GM12878 (cell line): Measurements from ENCODE around the gene TAF10. TPM values are rescaled to one million over a fixed set of nuclear protein-coding genes. Genes with fewer than 3 reads are reported as not detected.

ENCODE experiments used
- ATAC-seq: fragments of 200-7000 bp; cut with Tn5 transposase; 3 replicates; pipeline ENCODE4 v1.9.1; 2020; ENCODE audit warnings: mild to moderate bottlenecking, moderate library complexity
- BruUV-seq: library from RNA; stranded (reverse); fragments of 400-500 nt; replicated peaks from 2 replicates; lab custom pipeline; 2021; lab: Mats Ljungman, UMichigan
- CTCF ChIA-PET: fragments of 300-600 bp; sonication (Branson Sonifier 250); formaldehyde crosslinking; extraction: SDS; loops from one replicate; lab custom pipeline; 2021; ENCODE audit warnings: inconsistent platforms; lab: Yijun Ruan, JAX
- POLR2A ChIA-PET: fragments of 350-600 bp; formaldehyde crosslinking; extraction: SDS; loops from one replicate; lab custom pipeline; 2021; ENCODE audit warnings: inconsistent platforms; lab: Charles Lee
- RAD21 ChIA-PET: fragments of 300-600 bp; sonication (Branson Sonifier 250); formaldehyde crosslinking; loops from one replicate; lab custom pipeline; 2023; ENCODE audit warnings: antibody characterized with exemption; ENCODE audit not compliant: unreplicated experiment; lab: Charles Lee
- SMC1A ChIA-PET: fragments of 300-600 bp; sonication (Branson Sonifier 250); formaldehyde crosslinking; loops from one replicate; lab custom pipeline; 2023; ENCODE audit not compliant: unreplicated experiment, uncharacterized antibody; lab: Charles Lee
- DNase-seq: peaks from one replicate; pipeline ENCODE4 v3.0.0-alpha.2; 2011; ENCODE audit warnings: low read depth, low spot score
- FAIRE-seq: peaks from 3 replicates; lab custom pipeline; 2011; peaks lifted over from hg19 to GRCh38; lab: Jason Lieb, UNC
- H2AFZ ChIP-seq: 2 replicates; pipeline ENCODE4 v1.6.0; 2011; ENCODE audit warnings: low read depth, low read length, control low read depth; ENCODE audit not compliant: control insufficient read depth
- H3K27ac ChIP-seq: 2 replicates; pipeline ENCODE4 v1.5.1; 2011; ENCODE audit warnings: control low read depth; ENCODE audit not compliant: control insufficient read depth, insufficient read depth
- H3K27me3 ChIP-seq, 2 experiments: replicated peaks in 1 of 2; 2 replicates each; pipeline versions ENCODE4 v1.6.0 to v1.6.1; 2011; ENCODE audit warnings: low read length in 1 of 2; ENCODE audit not compliant: control insufficient read depth in 2 of 2, insufficient read depth in 2 of 2
- H3K36me3 ChIP-seq, 2 experiments: 2 replicates each; pipeline ENCODE4 v1.5.1; 2011; ENCODE audit warnings: low read length in 1 of 2; ENCODE audit not compliant: control insufficient read depth in 2 of 2, insufficient read depth in 2 of 2
- H3K4me1 ChIP-seq: 2 replicates; pipeline ENCODE4 v1.6.1; 2011; ENCODE audit warnings: mild to moderate bottlenecking, low read length, moderate library complexity, mixed read lengths; ENCODE audit not compliant: control insufficient read depth, insufficient read depth
- H3K4me2 ChIP-seq: 2 replicates; pipeline ENCODE4 v1.6.0; 2011; ENCODE audit warnings: control low read depth; ENCODE audit not compliant: control insufficient read depth, insufficient read depth
- H3K4me3 ChIP-seq: fragments of 200-600 bp; sonication (generic); 2 replicates; pipeline ENCODE4 v1.5.1; 2016
- H3K79me2 ChIP-seq: 2 replicates; pipeline ENCODE4 v1.6.0; 2011; ENCODE audit warnings: low read length; ENCODE audit not compliant: control insufficient read depth, insufficient read depth
- H3K9ac ChIP-seq: 2 replicates; pipeline ENCODE4 v1.8.0; 2011; ENCODE audit warnings: low read length, control low read depth, mixed read lengths; ENCODE audit not compliant: control insufficient read depth, insufficient read depth
- H3K9me3 ChIP-seq: replicated peaks from 3 replicates; pipeline ENCODE4 v1.5.1; 2011; ENCODE audit warnings: mild to moderate bottlenecking, low read length; ENCODE audit not compliant: control insufficient read depth, insufficient read depth
- H4K20me1 ChIP-seq: 2 replicates; pipeline ENCODE4 v1.6.0; 2011; ENCODE audit not compliant: control insufficient read depth, insufficient read depth
- CHD1 ChIP-seq: IDR thresholded peaks from 2 replicates; pipeline ENCODE4 v1.6.1; 2012; ENCODE audit warnings: low read depth, low read length, improper control_type of control experiment
- HDAC6 ChIP-seq: fragments of 200-600 bp; sonication (generic); IDR thresholded peaks from one replicate; pipeline ENCODE4 v1.8.0; 2017; ENCODE audit warnings: antibody characterized with exemption; ENCODE audit not compliant: unreplicated experiment
- IKZF1 ChIP-seq: fragments of 450-650 bp; conservative IDR thresholded peaks from 2 replicates; pipeline ENCODE4 v1.6.1; 2017; ENCODE audit warnings: antibody characterized with exemption, mild to moderate bottlenecking
- JUNB ChIP-seq: IDR thresholded peaks from 2 replicates; pipeline ENCODE4 v1.6.1; 2016; ENCODE audit warnings: antibody characterized with exemption, mild to moderate bottlenecking
- NR2C1 ChIP-seq: fragments of 450-650 bp; IDR thresholded peaks from 2 replicates; pipeline ENCODE4 v1.6.1; 2017; ENCODE audit warnings: antibody characterized with exemption, mild to moderate bottlenecking, moderate library complexity
- PAX8 ChIP-seq: fragments of 450-650 bp; IDR thresholded peaks from 2 replicates; pipeline ENCODE4 v1.6.1; 2017; ENCODE audit warnings: mild to moderate bottlenecking, moderate library complexity
- POU2F2 ChIP-seq: IDR thresholded peaks from 3 replicates; pipeline ENCODE4 v1.6.1; 2011; ENCODE audit warnings: low read depth, mild to moderate bottlenecking, low read length, borderline replicate concordance
- YY1 ChIP-seq: IDR thresholded peaks from 2 replicates; pipeline ENCODE4 v1.6.1; 2011; ENCODE audit warnings: low read depth, mild to moderate bottlenecking, low read length
- WGBS: methylation state at CpG from one replicate; pipeline ENCODE4 v1.1.6; 2016; ENCODE audit warnings: low lambda C conversion rate; ENCODE audit not compliant: insufficient replicate concordance, insufficient coverage; ENCODE audit errors: missing lambda C conversion rate; 5-methylcytosine and 5-hydroxymethylcytosine counted together
- in situ Hi-C: fragments of 300-500 bp; cut with MboI; formaldehyde crosslinking; loops from 9 replicates; pipeline ENCODE4 v1.14.3; 2018; ENCODE audit warnings: mixed read lengths
- intact Hi-C: fragments of 100-400 bp; cut with micrococcal nuclease; formaldehyde crosslinking; loops from one replicate; pipeline ENCODE4 v1.14.2; 2022; ENCODE audit not compliant: unreplicated experiment
- polyA plus RNA-seq, 11 experiments: library from polyadenylated mRNA; depleted of rRNA in 4 of 11; unstranded in 6 of 11; stranded (reverse) in 5 of 11; fragments of >200 nt; fragmentation: Nextera tagmentation in 4 of 11; fragmentation: Illumina TruSeq in 1 of 11; extraction: Ambion mirVana in 4 of 11; extraction: Trizol in 1 of 11; gene quantifications; 1 replicate in 1 of 11; 2 replicates in 10 of 11; pipeline versions ENCODE4 v1.2.1 to v1.2.3, GENCODE V29; 2011 to 2016; ENCODE audit warnings: inconsistent platforms in 2 of 11, missing spikeins in 2 of 11, low read depth in 1 of 11
- total RNA-seq, 4 experiments: library from RNA; depleted of rRNA in 3 of 4; stranded (reverse); fragments of >200 nt in 3 of 4; fragmentation: Illumina TruSeq in 1 of 4; extraction: Trizol in 1 of 4; gene quantifications; 2 replicates each; pipeline versions ENCODE4 v1.2.1 to v1.2.3, GENCODE V29; 2013 to 2021
- TF ChIP-seq, protein P1 (sequence below): fragments of 450-650 bp; IDR thresholded peaks from 2 replicates; pipeline ENCODE4 v1.6.1; 2017; ENCODE audit warnings: mild to moderate bottlenecking, moderate library complexity
- TF ChIP-seq, protein P2 (sequence below): IDR thresholded peaks from 2 replicates; pipeline ENCODE4 v1.6.1; 2011; ENCODE audit warnings: borderline replicate concordance, low read depth, mild to moderate bottlenecking, moderate library complexity, mixed read lengths, low read length; ENCODE audit not compliant: insufficient read depth; ENCODE audit errors: extremely low read length
- TF ChIP-seq, protein P3 (sequence below): IDR thresholded peaks from 2 replicates; pipeline ENCODE4 v1.6.1; 2011; ENCODE audit warnings: borderline replicate concordance, low read depth, mild to moderate bottlenecking, moderate library complexity, low read length; ENCODE audit not compliant: insufficient read depth, poor library complexity, severe bottlenecking
- TF ChIP-seq, protein P4 (sequence below): fragments of 450-650 bp; IDR thresholded peaks from 2 replicates; pipeline ENCODE4 v1.6.1; 2017; ENCODE audit warnings: antibody characterized with exemption, mild to moderate bottlenecking, moderate library complexity

Gene TAF10
- total and polyA plus RNA-seq, 10 of the 15 experiments (the other 5 are each of a cell fraction or from before 2014, with no cell fraction given) = 26.7 to 251 (median 149) TPM

DNA sequence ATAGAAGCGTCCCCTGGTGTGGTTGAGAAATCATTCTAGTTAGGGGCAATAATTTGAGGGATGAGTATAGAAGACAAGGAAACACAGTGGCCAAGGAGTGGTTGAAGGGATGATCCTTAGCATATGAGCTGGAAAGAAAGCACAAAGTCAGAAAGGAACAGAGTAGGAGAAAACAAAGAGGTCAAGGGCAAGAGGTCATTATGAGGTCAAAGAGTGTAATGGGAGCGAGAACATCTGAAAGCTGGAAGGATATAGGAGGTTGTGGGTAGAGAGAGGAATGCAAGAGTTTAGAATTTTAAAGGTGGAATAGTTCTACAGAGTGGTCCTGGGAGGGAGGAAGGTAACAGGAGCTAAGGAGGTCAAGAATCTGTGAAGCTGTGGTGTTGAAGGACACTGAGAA is 41.6 kb upstream of the TAF10 start:
- H3K79me2 ChIP-seq = no peaks in the 10 kb centered on the region
- H3K36me3 ChIP-seq = no peaks in the 10 kb centered on the region
- ChIA-PET RAD21 (no interaction called here), SMC1A (interaction anchor here (1.4 kb wide), 2 partner anchors 11 to 17 kb away, joined by 3 read pairs; no protein-coding TSS in a partner anchor), POLR2A (no interaction called here), CTCF (interaction anchor here (1.3 kb wide), 1 partner anchor 14 kb away, joined by 5 read pairs; no protein-coding TSS in a partner anchor)
- no peak overlapping the region for H3K4me3 ChIP-seq
- TF ChIP-seq IKZF1 (no peak), NR2C1 (no peak), POU2F2 (no peak), HDAC6 (no peak), CHD1 (no peak), PAX8 (no peak), JUNB (no peak), YY1 (no peak)
- TF ChIP-seq, protein P1, sequence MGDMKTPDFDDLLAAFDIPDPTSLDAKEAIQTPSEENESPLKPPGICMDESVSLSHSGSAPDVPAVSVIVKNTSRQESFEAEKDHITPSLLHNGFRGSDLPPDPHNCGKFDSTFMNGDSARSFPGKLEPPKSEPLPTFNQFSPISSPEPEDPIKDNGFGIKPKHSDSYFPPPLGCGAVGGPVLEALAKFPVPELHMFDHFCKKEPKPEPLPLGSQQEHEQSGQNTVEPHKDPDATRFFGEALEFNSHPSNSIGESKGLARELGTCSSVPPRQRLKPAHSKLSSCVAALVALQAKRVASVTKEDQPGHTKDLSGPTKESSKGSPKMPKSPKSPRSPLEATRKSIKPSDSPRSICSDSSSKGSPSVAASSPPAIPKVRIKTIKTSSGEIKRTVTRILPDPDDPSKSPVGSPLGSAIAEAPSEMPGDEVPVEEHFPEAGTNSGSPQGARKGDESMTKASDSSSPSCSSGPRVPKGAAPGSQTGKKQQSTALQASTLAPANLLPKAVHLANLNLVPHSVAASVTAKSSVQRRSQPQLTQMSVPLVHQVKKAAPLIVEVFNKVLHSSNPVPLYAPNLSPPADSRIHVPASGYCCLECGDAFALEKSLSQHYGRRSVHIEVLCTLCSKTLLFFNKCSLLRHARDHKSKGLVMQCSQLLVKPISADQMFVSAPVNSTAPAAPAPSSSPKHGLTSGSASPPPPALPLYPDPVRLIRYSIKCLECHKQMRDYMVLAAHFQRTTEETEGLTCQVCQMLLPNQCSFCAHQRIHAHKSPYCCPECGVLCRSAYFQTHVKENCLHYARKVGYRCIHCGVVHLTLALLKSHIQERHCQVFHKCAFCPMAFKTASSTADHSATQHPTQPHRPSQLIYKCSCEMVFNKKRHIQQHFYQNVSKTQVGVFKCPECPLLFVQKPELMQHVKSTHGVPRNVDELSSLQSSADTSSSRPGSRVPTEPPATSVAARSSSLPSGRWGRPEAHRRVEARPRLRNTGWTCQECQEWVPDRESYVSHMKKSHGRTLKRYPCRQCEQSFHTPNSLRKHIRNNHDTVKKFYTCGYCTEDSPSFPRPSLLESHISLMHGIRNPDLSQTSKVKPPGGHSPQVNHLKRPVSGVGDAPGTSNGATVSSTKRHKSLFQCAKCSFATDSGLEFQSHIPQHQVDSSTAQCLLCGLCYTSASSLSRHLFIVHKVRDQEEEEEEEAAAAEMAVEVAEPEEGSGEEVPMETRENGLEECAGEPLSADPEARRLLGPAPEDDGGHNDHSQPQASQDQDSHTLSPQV = no peak
- TF ChIP-seq, protein P2, sequence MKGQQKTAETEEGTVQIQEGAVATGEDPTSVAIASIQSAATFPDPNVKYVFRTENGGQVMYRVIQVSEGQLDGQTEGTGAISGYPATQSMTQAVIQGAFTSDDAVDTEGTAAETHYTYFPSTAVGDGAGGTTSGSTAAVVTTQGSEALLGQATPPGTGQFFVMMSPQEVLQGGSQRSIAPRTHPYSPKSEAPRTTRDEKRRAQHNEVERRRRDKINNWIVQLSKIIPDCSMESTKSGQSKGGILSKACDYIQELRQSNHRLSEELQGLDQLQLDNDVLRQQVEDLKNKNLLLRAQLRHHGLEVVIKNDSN = no peak
- TF ChIP-seq, protein P3, sequence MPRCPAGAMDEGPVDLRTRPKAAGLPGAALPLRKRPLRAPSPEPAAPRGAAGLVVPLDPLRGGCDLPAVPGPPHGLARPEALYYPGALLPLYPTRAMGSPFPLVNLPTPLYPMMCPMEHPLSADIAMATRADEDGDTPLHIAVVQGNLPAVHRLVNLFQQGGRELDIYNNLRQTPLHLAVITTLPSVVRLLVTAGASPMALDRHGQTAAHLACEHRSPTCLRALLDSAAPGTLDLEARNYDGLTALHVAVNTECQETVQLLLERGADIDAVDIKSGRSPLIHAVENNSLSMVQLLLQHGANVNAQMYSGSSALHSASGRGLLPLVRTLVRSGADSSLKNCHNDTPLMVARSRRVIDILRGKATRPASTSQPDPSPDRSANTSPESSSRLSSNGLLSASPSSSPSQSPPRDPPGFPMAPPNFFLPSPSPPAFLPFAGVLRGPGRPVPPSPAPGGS = no peak
- TF ChIP-seq, protein P4, sequence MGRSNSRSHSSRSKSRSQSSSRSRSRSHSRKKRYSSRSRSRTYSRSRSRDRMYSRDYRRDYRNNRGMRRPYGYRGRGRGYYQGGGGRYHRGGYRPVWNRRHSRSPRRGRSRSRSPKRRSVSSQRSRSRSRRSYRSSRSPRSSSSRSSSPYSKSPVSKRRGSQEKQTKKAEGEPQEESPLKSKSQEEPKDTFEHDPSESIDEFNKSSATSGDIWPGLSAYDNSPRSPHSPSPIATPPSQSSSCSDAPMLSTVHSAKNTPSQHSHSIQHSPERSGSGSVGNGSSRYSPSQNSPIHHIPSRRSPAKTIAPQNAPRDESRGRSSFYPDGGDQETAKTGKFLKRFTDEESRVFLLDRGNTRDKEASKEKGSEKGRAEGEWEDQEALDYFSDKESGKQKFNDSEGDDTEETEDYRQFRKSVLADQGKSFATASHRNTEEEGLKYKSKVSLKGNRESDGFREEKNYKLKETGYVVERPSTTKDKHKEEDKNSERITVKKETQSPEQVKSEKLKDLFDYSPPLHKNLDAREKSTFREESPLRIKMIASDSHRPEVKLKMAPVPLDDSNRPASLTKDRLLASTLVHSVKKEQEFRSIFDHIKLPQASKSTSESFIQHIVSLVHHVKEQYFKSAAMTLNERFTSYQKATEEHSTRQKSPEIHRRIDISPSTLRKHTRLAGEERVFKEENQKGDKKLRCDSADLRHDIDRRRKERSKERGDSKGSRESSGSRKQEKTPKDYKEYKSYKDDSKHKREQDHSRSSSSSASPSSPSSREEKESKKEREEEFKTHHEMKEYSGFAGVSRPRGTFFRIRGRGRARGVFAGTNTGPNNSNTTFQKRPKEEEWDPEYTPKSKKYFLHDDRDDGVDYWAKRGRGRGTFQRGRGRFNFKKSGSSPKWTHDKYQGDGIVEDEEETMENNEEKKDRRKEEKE = no peak
- intact Hi-C loops (no loop called here), in situ Hi-C loops (no loop called here)
- no peaks in the 10 kb centered on the region for H4K20me1 ChIP-seq
- peaks cover 4% of the 10 kb centered on the region in 2 experiments for H3K27me3 ChIP-seq
- no peak overlapping the region for H2AFZ ChIP-seq
- H3K27ac ChIP-seq = no peak overlapping the region
- DNase-seq (no peak), ATAC-seq (no peak), FAIRE-seq (no peak)
- H3K9me3 ChIP-seq = no peaks in the 10 kb centered on the region
- no peak overlapping the region for H3K4me2 ChIP-seq
- 65% methylated on average over 2 of the region's 2 CpGs for WGBS
- H3K4me1 ChIP-seq = no peaks in the 10 kb centered on the region
- no peak overlapping the region for H3K9ac ChIP-seq
- no TSS peak for BruUV-seq
